Activated naive CD8-positive, alpha-beta T cell treated with anti-CD3 and anti-CD28 coated beads, Interleukin-2, amount 10 ng/mL, durations not matched to agents 7 days and 5 days (primary cell): ENCODE data around the gene INKA2. TPM values are rescaled to one million over a fixed set of nuclear protein-coding genes. Genes with fewer than 3 reads are reported as not detected.
A peak's percentile ranks its signal among the peaks of the same experiment; 100 is the strongest.

Source experiments
- ATAC-seq: fragments of 150-1000 bp; cut with Tn5 transposase; one replicate; pipeline ENCODE4 v1.10.0; 2021; ENCODE audit warnings: low read depth, moderate library complexity
- POLR2A ChIA-PET: fragments of 350-600 bp; sonication (Branson Sonifier 250); formaldehyde crosslinking; loops from one replicate; lab custom pipeline; 2021; ENCODE audit warnings: antibody characterized with exemption; lab: Charles Lee
- DNase-seq: peaks from one replicate; pipeline ENCODE4 v3.0.0; 2021
- H3K27ac Mint-ChIP-seq: one replicate; pipeline ENCODE4 v1.8.0; 2022; ENCODE audit warnings: mild to moderate bottlenecking, mixed read lengths
- H3K27me3 Mint-ChIP-seq: one replicate; pipeline ENCODE4 v1.8.0; 2022; ENCODE audit warnings: mild to moderate bottlenecking, moderate library complexity, mixed read lengths
- H3K36me3 Mint-ChIP-seq: one replicate; pipeline ENCODE4 v1.8.0; 2021; ENCODE audit warnings: mild to moderate bottlenecking, mixed read lengths
- H3K4me1 Mint-ChIP-seq: one replicate; pipeline ENCODE4 v1.8.0; 2021; ENCODE audit warnings: mixed read lengths
- H3K4me3 Mint-ChIP-seq: one replicate; pipeline ENCODE4 v1.8.0; 2022; ENCODE audit warnings: mild to moderate bottlenecking, moderate library complexity, mixed read lengths
- H3K9me3 Mint-ChIP-seq: one replicate; pipeline ENCODE4 v1.8.0; 2021; ENCODE audit warnings: mixed read lengths
- total RNA-seq, 2 experiments: library from RNA; stranded (reverse); gene quantifications; one replicate each; pipeline ENCODE4 v1.2.3, GENCODE V29; 2021

Gene INKA2
- total RNA-seq, 2 experiments from 2014 or later, result 1.6 to 2.0 TPM

DNA sequence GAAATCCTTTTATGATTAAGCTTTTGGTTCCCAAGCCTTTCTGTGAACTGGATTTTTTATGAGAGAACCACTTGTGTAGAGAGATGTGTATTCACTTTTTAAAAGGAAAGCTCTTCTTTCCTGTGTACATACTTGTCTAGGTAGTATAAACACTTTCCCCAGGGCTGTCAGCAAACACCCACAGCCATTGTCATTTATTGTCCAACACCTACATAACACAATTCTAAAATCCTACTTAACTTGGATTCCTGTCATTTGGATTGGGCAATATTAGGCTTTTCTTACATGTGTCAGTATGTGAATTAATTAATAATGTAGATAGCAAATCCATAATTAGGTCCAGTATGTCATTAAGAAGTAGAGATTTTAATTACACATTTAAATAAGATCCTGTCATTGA is 28.8 kb upstream of the INKA2 start:
- H3K9me3 Mint-ChIP-seq, result no peaks in the 10 kb centered on the region
- peaks cover 19% of the 10 kb centered on the region for H3K36me3 Mint-ChIP-seq
- POLR2A ChIA-PET, result no interaction called here
- peaks cover 2% of the 10 kb centered on the region for H3K4me1 Mint-ChIP-seq
- H3K27me3 Mint-ChIP-seq, result no peaks in the 10 kb centered on the region
- no peak for ATAC-seq
- DNase-seq, result no peak
- no peak overlapping the region for H3K4me3 Mint-ChIP-seq
- H3K27ac Mint-ChIP-seq, result no peak overlapping the region

DNA sequence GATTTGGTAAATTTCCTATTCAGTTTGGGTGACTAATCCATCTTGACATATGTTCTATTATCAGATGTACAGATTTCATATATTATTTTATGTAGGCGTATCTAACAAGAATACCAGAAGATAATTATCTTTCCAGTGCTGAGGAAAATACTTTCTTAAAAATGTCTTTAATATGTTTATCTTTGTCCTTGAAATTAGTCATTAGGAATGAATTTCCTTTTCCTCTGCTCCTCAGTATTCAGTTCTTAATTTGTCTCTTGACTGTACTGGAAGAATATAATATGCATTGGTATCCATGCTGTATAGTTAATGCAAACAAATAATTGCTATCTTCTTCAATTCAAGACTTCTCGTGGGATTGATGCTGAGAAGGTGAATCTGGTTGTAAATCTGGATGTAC is 23.1 kb upstream of the INKA2 start:
- Mint-ChIP-seq H3K27ac (no peak overlapping the region), H3K27me3 (no peaks in the 10 kb centered on the region), H3K4me3 (no peak overlapping the region), H3K36me3 (peaks cover 35% of the 10 kb centered on the region), H3K4me1 (peaks cover 14% of the 10 kb centered on the region), H3K9me3 (no peaks in the 10 kb centered on the region)
- POLR2A ChIA-PET, result no interaction called here
- ATAC-seq (no peak), DNase-seq (no peak)

GRCh38 chr1:111761717-111762116 is 22.5 kb upstream of the INKA2 start:
- Mint-ChIP-seq H3K36me3 (peaks cover 35% of the 10 kb centered on the region), H3K4me1 (peaks cover 19% of the 10 kb centered on the region), H3K27me3 (no peaks in the 10 kb centered on the region), H3K27ac (no peak overlapping the region), H3K4me3 (no peak overlapping the region), H3K9me3 (no peaks in the 10 kb centered on the region)
- POLR2A ChIA-PET, result no interaction called here
- ATAC-seq (no peak), DNase-seq (no peak)

- no peak overlapping the region for H3K27ac Mint-ChIP-seq
- DNase-seq, result no peak
- no peak for ATAC-seq
- POLR2A ChIA-PET, result no interaction called here
- H3K4me1 Mint-ChIP-seq, result peaks cover 33% of the 10 kb centered on the region
- no peak overlapping the region for H3K4me3 Mint-ChIP-seq
- H3K9me3 Mint-ChIP-seq, result no peaks in the 10 kb centered on the region
- H3K36me3 Mint-ChIP-seq, result peaks cover 17% of the 10 kb centered on the region
- no peaks in the 10 kb centered on the region for H3K27me3 Mint-ChIP-seq
These were observed 19.2 kb upstream of the INKA2 start for GRCh38 chr1:111758373-111758772.

DNA sequence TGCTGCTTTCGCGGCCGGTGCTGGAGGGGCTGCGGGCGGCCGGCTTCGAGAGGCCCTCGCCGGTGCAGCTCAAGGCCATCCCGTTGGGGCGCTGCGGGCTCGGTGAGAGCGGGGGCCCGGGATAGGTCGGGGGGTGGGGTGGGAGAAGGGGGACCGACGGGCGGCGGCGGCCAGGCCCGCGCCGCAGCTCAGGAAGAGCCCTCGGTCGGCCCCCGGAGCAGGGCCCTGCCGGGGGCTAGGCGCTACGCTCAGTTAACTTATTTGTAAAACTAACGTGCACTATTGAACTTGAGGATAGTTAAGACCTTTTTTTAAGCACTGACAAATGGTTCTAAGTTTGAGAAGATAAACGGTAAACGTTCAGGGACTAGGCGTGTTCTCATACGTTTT is 16.9 kb upstream of the INKA2 start:
- POLR2A ChIA-PET, result interaction anchor here (1.2 to 2.8 kb wide), 3 partner anchors 9 to 249 kb away, joined by 5 to 25 read pairs (median 6); partner anchors contain the start of gene INKA2
- Mint-ChIP-seq H3K27me3 (no peaks in the 10 kb centered on the region), H3K9me3 (no peaks in the 10 kb centered on the region), H3K4me1 (peaks cover 36% of the 10 kb centered on the region), H3K27ac (peak overlapping the region; percentile 99), H3K36me3 (peaks cover 9% of the 10 kb centered on the region), H3K4me3 (peak overlapping the region; percentile 98)
- DNase-seq (no peak), ATAC-seq (peak; percentile 9)

DNA sequence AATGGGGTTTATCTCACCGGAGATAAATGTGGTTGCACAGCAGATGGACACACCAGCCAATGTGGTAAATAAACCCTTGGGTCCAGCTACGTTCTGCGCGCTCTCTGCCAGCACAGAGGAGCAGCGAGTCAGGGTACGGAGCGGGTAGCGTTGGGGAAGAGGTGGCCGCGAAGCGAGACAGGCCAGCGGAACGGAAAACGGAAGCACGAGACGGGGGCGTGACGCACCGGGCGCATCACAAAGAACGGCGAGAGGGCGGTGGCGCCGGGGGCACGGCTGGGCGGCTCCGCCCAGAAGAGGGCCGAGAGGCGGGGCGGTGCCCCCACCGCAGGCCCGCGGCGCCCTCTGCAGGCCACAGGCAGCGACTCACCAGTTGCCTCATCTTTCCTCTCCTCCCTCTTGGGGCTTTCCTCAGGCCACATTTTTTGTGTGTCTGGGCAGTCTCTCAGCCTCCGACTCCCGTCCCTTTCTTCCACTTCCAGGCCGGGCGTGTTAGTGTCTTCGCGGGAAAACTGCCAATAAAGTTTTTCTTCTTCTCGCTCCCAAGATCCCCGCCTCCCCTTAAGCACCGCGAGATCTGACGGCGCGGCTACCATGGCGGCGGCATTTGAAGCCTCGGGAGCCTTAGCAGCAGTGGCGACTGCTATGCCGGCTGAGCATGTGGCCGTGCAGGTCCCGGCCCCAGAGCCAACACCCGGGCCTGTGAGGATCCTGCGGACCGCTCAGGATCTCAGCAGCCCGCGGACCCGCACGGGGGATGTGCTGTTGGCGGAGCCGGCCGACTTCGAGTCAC is 16.3 kb upstream of the INKA2 start, which contains the start of gene DDX20:
DDX20 (plus strand) TSS at position 571 of the 793 bp plus-strand sequence; CDS start at position 595, 24 bp downstream.
- H3K27me3 Mint-ChIP-seq, result no peaks in the 10 kb centered on the region
- H3K36me3 Mint-ChIP-seq, result peaks cover 9% of the 10 kb centered on the region
- H3K4me3 Mint-ChIP-seq, result peak within 1 kb of the TSS; percentile 98
- POLR2A ChIA-PET, result interaction anchor here (0.6 to 2.8 kb wide), 9 partner anchors 8 to 539 kb away, joined by 3 to 25 read pairs (median 5); partner anchors contain the start of genes ATP5PB, INKA2 and WDR77
- peak; percentile 85 for ATAC-seq
- H3K9me3 Mint-ChIP-seq, result no peaks in the 10 kb centered on the region
- peak within 1 kb of the TSS; percentile 99 for H3K27ac Mint-ChIP-seq
- DNase-seq, result peak; percentile 96
- peaks cover 35% of the 10 kb centered on the region for H3K4me1 Mint-ChIP-seq

GRCh38 chr1:111754984-111755330 is 15.8 kb upstream of the INKA2 start:
- Mint-ChIP-seq H3K4me3 (peak overlapping the region; percentile 98), H3K27me3 (no peaks in the 10 kb centered on the region), H3K36me3 (peaks cover 6% of the 10 kb centered on the region), H3K9me3 (no peaks in the 10 kb centered on the region), H3K27ac (peak overlapping the region; percentile 99), H3K4me1 (peaks cover 32% of the 10 kb centered on the region)
- POLR2A ChIA-PET, result interaction anchor here (0.6 to 2.8 kb wide), 7 partner anchors 10 to 539 kb away, joined by 3 to 25 read pairs (median 5); partner anchors contain the start of genes ATP5PB, INKA2 and WDR77
- ATAC-seq (peak; percentile 24), DNase-seq (peak; percentile 57)

- H3K4me1 Mint-ChIP-seq, result peaks cover 30% of the 10 kb centered on the region
- H3K9me3 Mint-ChIP-seq, result no peaks in the 10 kb centered on the region
These were observed 12.8 kb upstream of the INKA2 start for GRCh38 chr1:111751906-111752575.

GRCh38 chr1:111750856-111751255 is 11.7 kb upstream of the INKA2 start:
- Mint-ChIP-seq H3K9me3 (no peaks in the 10 kb centered on the region), H3K36me3 (no peaks in the 10 kb centered on the region), H3K27ac (no peak overlapping the region), H3K4me1 (peaks cover 24% of the 10 kb centered on the region), H3K4me3 (no peak overlapping the region), H3K27me3 (peaks cover 4% of the 10 kb centered on the region)
- no peak for ATAC-seq
- no peak for DNase-seq
- POLR2A ChIA-PET, result interaction anchor here (1.0 to 1.6 kb wide), 3 partner anchors 13 to 243 kb away, joined by 4 to 5 read pairs (median 4); no protein-coding TSS in a partner anchor

More at GRCh38 chr1:111751906-111752575, 12.8 kb upstream of the INKA2 start:
- POLR2A ChIA-PET, result interaction anchor here (1.0 to 1.6 kb wide), 3 partner anchors 14 to 244 kb away, joined by 4 to 5 read pairs (median 4); no protein-coding TSS in a partner anchor
- DNase-seq (no peak), ATAC-seq (no peak)
- no peak overlapping the region for H3K4me3 Mint-ChIP-seq
- H3K36me3 Mint-ChIP-seq, result no peaks in the 10 kb centered on the region
- no peaks in the 10 kb centered on the region for H3K27me3 Mint-ChIP-seq
- H3K27ac Mint-ChIP-seq, result no peak overlapping the region

DNA sequence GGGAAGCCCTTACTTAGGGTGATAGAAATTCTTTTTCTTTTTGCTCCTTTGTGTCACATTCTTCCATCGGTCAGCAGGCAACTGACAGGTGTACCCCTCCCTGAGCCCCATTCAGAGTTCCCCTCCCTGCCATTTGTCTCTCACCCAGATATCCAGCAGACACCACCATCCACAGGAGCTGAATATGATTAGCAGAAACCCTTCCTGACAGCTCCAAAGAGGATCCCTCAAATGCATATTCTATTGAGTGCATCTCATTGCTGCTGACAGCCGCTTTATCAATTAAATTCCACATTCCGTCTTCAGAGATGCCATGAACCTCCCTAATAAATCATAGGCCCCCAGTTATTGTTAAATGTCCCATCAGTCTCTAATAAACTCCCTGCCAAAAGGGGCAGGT is 10.4 kb upstream of the INKA2 start:
- H3K27me3 Mint-ChIP-seq, result peaks cover 6% of the 10 kb centered on the region
- ATAC-seq, result no peak
- no peak overlapping the region for H3K4me3 Mint-ChIP-seq
- H3K36me3 Mint-ChIP-seq, result no peaks in the 10 kb centered on the region
- DNase-seq, result no peak
- H3K4me1 Mint-ChIP-seq, result peaks cover 18% of the 10 kb centered on the region
- H3K9me3 Mint-ChIP-seq, result no peaks in the 10 kb centered on the region
- POLR2A ChIA-PET, result no interaction called here
- no peak overlapping the region for H3K27ac Mint-ChIP-seq

GRCh38 chr1:111747947-111748346 is 8.8 kb upstream of the INKA2 start:
- H3K9me3 Mint-ChIP-seq, result no peaks in the 10 kb centered on the region
- POLR2A ChIA-PET, result interaction anchor here (1.2 to 1.9 kb wide), 2 partner anchors 8 to 240 kb away, joined by 6 to 14 read pairs; partner anchors contain the start of gene DDX20
- H3K4me1 Mint-ChIP-seq, result peaks cover 12% of the 10 kb centered on the region
- no peak for ATAC-seq
- no peak for DNase-seq
- H3K4me3 Mint-ChIP-seq, result no peak overlapping the region
- peaks cover 14% of the 10 kb centered on the region for H3K27me3 Mint-ChIP-seq
- H3K36me3 Mint-ChIP-seq, result no peaks in the 10 kb centered on the region
- no peak overlapping the region for H3K27ac Mint-ChIP-seq

- no peak for DNase-seq
- no peak overlapping the region for H3K4me3 Mint-ChIP-seq
- POLR2A ChIA-PET, result interaction anchor here (0.8 to 1.9 kb wide), 4 partner anchors 9 to 265 kb away, joined by 3 to 14 read pairs (median 5); partner anchors contain the start of gene DDX20
- no peaks in the 10 kb centered on the region for H3K36me3 Mint-ChIP-seq
- peaks cover 12% of the 10 kb centered on the region for H3K4me1 Mint-ChIP-seq
- H3K9me3 Mint-ChIP-seq, result no peaks in the 10 kb centered on the region
- ATAC-seq, result peak; percentile 83
- H3K27me3 Mint-ChIP-seq, result peaks cover 20% of the 10 kb centered on the region
- no peak overlapping the region for H3K27ac Mint-ChIP-seq
These were observed 8.1 kb upstream of the INKA2 start for GRCh38 chr1:111747282-111747734.

- DNase-seq (no peak), ATAC-seq (no peak)
- no peak overlapping the region for H3K4me3 Mint-ChIP-seq
- H3K36me3 Mint-ChIP-seq, result no peaks in the 10 kb centered on the region
- peaks cover 7% of the 10 kb centered on the region for H3K4me1 Mint-ChIP-seq
- peaks cover 27% of the 10 kb centered on the region for H3K27me3 Mint-ChIP-seq
- POLR2A ChIA-PET, result interaction anchor here (0.8 to 1.9 kb wide), 4 partner anchors 10 to 264 kb away, joined by 3 to 14 read pairs (median 5); partner anchors contain the start of gene DDX20
- no peak overlapping the region for H3K27ac Mint-ChIP-seq
- H3K9me3 Mint-ChIP-seq, result no peaks in the 10 kb centered on the region
These were observed 7.4 kb upstream of the INKA2 start for GRCh38 chr1:111746614-111746999.
